B cell (primary cell): Measurements from ENCODE around the gene PRRT1. TPM values are rescaled to one million over a fixed set of nuclear protein-coding genes. Genes with fewer than 3 reads are reported as not detected.
A peak's percentile ranks its signal among the peaks of the same experiment; 100 is the strongest.

Experiments
- ATAC-seq: fragments of 200-7000 bp; cut with Tn5 transposase; one replicate; pipeline ENCODE4 v1.10.0; 2021; ENCODE audit warnings: low read depth, mild to moderate bottlenecking, moderate number of reproducible peaks, moderate library complexity
- CTCF ChIA-PET: fragments of 350-600 bp; sonication (Branson Sonifier 250); formaldehyde crosslinking; loops from one replicate; lab custom pipeline; 2021; ENCODE audit warnings: antibody characterized with exemption, inconsistent platforms; lab: Charles Lee
- POLR2A ChIA-PET: fragments of 350-600 bp; sonication (Branson Sonifier 250); formaldehyde crosslinking; loops from one replicate; lab custom pipeline; 2021; ENCODE audit warnings: antibody characterized with exemption; lab: Charles Lee
- DNase-seq: peaks from one replicate; pipeline ENCODE4 v3.0.0; 2013
- H2AFZ ChIP-seq: 2 replicates; pipeline ENCODE4 v1.6.1; 2012; ENCODE audit warnings: mild to moderate bottlenecking, low read depth, low read length; ENCODE audit not compliant: insufficient read depth, poor library complexity, severe bottlenecking
- H3K27ac ChIP-seq, 2 donors: 1 replicate in 1 of 2; 2 replicates in 1 of 2; pipeline ENCODE4 v1.5.1; 2012 to 2013; ENCODE audit warnings: low read length in 2 of 2, mild to moderate bottlenecking in 2 of 2, moderate library complexity in 1 of 2
- H3K27me3 ChIP-seq, 4 experiments: fragments of 200-600 bp in 1 of 4; sonication (generic) in 1 of 4; replicated peaks in 1 of 4; 1 replicate in 2 of 4; 2 replicates in 2 of 4; pipeline versions ENCODE4 v1.6.1 to v1.7.0; 2013 to 2016; ENCODE audit warnings: low read length in 3 of 4, mild to moderate bottlenecking in 2 of 4, mixed read lengths in 1 of 4, moderate library complexity in 1 of 4; ENCODE audit not compliant: insufficient read depth in 4 of 4, control insufficient read depth in 3 of 4; ENCODE audit errors: control extremely low read depth in 1 of 4
- H3K36me3 ChIP-seq, 2 experiments: replicated peaks in 1 of 2; 1 replicate in 1 of 2; 2 replicates in 1 of 2; pipeline versions ENCODE4 v1.6.1 to v1.7.1; 2013; ENCODE audit warnings: low read length in 1 of 2; ENCODE audit not compliant: insufficient read depth in 2 of 2, control insufficient read depth in 1 of 2; ENCODE audit errors: control extremely low read depth in 1 of 2, extremely low read depth in 1 of 2
- H3K4me1 ChIP-seq, 2 donors: fragments of 200-600 bp in 1 of 2; sonication (generic) in 1 of 2; 1 replicate in 1 of 2; 2 replicates in 1 of 2; pipeline versions ENCODE4 v1.5.1 to v1.6.1; 2013 to 2017; ENCODE audit warnings: low read length in 2 of 2; ENCODE audit not compliant: control insufficient read depth in 2 of 2, insufficient read depth in 2 of 2
- H3K4me2 ChIP-seq: replicated peaks from 2 replicates; pipeline ENCODE3; 2012; ENCODE audit warnings: mild to moderate bottlenecking, low read depth, low read length; ENCODE audit not compliant: poor library complexity, severe bottlenecking
- H3K4me3 ChIP-seq, 5 experiments: fragments of 200-600 bp in 1 of 5; sonication (generic) in 1 of 5; 1 replicate in 3 of 5; 2 replicates in 2 of 5; pipeline versions ENCODE4 v1.5.1 to v1.7.0; 2011 to 2016; ENCODE audit warnings: low read length in 4 of 5, mild to moderate bottlenecking in 4 of 5, low read depth in 2 of 5, control low read depth in 1 of 5, moderate library complexity in 1 of 5; ENCODE audit not compliant: insufficient read depth in 1 of 5; ENCODE audit errors: control extremely low read depth in 1 of 5, extremely low read depth in 1 of 5
- H3K79me2 ChIP-seq: fragments of 200-600 bp; sonication (generic); one replicate; pipeline ENCODE4 v1.6.0; 2016; ENCODE audit warnings: low read length; ENCODE audit not compliant: control insufficient read depth, insufficient read depth
- H3K9ac ChIP-seq: fragments of 200-600 bp; sonication (generic); 2 replicates; pipeline ENCODE4 v1.6.1; 2017; ENCODE audit warnings: mild to moderate bottlenecking, low read length, moderate library complexity
- H3K9me3 ChIP-seq, 3 donors: one replicate each; pipeline versions ENCODE4 v1.6.1 to v1.7.1; 2013; ENCODE audit warnings: low read length in 2 of 3; ENCODE audit not compliant: control insufficient read depth in 2 of 3, insufficient read depth in 1 of 3; ENCODE audit errors: control extremely low read depth in 1 of 3
- H4K20me1 ChIP-seq: 2 replicates; pipeline ENCODE4 v1.6.0; 2012; ENCODE audit warnings: mild to moderate bottlenecking, low read length; ENCODE audit not compliant: insufficient read depth, control insufficient read depth, poor library complexity, severe bottlenecking
- H3K27ac Mint-ChIP-seq: one replicate; pipeline ENCODE4 v1.8.0; 2021; ENCODE audit warnings: mixed read lengths
- H3K27me3 Mint-ChIP-seq: one replicate; pipeline ENCODE4 v1.8.0; 2021; ENCODE audit warnings: mixed read lengths
- H3K4me1 Mint-ChIP-seq: one replicate; pipeline ENCODE4 v1.8.0; 2021; ENCODE audit warnings: mixed read lengths
- H3K4me3 Mint-ChIP-seq: one replicate; pipeline ENCODE4 v1.8.0; 2021; ENCODE audit warnings: mixed read lengths
- H3K9me3 Mint-ChIP-seq: one replicate; pipeline ENCODE4 v1.8.0; 2022; ENCODE audit warnings: mixed read lengths; ENCODE audit not compliant: insufficient read depth
- EZH2 ChIP-seq: IDR thresholded peaks from 2 replicates; pipeline ENCODE4 v1.6.1; 2012; ENCODE audit warnings: borderline replicate concordance, low read depth, mild to moderate bottlenecking, moderate library complexity, low read length; ENCODE audit not compliant: insufficient read depth, poor library complexity, severe bottlenecking
- WGBS: methylation state at CpG from one replicate; pipeline ENCODE4 v1.1.5; 2013; ENCODE audit warnings: missing lambda C conversion rate; ENCODE audit not compliant: insufficient coverage; 5-methylcytosine and 5-hydroxymethylcytosine counted together
- intact Hi-C: fragments of 100-400 bp; cut with micrococcal nuclease; formaldehyde crosslinking; loops from one replicate; pipeline ENCODE4 v1.10.0; 2022
- polyA plus RNA-seq: library from polyadenylated mRNA; depleted of rRNA; stranded (reverse); fragments of >200 nt; gene quantifications from 2 replicates; pipeline ENCODE4 v1.2.3, GENCODE V29; 2012
- total RNA-seq, 2 donors: library from RNA; stranded (reverse); fragments of 120-200 nt in 1 of 2; gene quantifications; 1 replicate in 1 of 2; 2 replicates in 1 of 2; pipeline versions ENCODE4 v1.2.3 to v1.2.4, GENCODE V29; 2013 to 2022
- TF ChIP-seq, protein P1 (sequence below): fragments of 200-600 bp; IDR thresholded peaks from one replicate; pipeline ENCODE4 v1.8.0; 2022; ENCODE audit warnings: antibody characterized with exemption, mild to moderate bottlenecking

Gene PRRT1
- total and polyA plus RNA-seq, 2 donors (not counting 1 experiment from before 2014, with no cell fraction given), result not detected

DNA sequence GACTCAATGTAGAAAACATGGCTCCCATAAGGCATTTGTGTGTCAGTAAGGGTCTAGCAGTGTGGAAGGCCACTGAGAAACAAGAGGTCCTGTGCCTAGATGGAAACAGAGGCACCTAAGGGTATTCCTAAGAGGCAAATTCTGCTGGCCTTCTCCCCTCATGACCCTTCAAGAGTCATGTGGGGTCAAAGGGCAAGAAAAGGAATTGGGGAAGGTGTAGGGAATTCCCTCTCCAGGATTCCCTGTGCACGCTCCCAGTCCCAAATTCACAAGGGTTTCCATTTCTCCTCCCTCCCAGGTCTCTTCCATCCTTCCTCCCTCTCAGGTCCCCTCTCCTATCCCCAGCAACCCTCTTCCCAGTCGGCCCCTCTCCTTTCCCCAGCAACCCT, 23.6 kb upstream of the PRRT1 start:
- peaks cover 5 to 13% of the 10 kb centered on the region in 2 experiments for H3K36me3 ChIP-seq
- H4K20me1 ChIP-seq, result no peaks in the 10 kb centered on the region
- H3K9me3 ChIP-seq, result no peaks in the 10 kb centered on the region
- 42% methylated on average over 2 of the region's 2 CpGs for WGBS
- H3K4me1 ChIP-seq, result peaks cover 34 to 50% of the 10 kb centered on the region in 2 donors
- H2AFZ ChIP-seq, result peak overlapping the region; percentile 86
- no peaks in the 10 kb centered on the region for H3K9me3 Mint-ChIP-seq
- H3K9ac ChIP-seq, result peak overlapping the region; percentile 81
- peak overlapping the region; percentile 97 to 98 for H3K27ac ChIP-seq
- ChIA-PET POLR2A (no interaction called here), CTCF (no interaction called here)
- peak overlapping the region; percentile 54 for H3K27ac Mint-ChIP-seq
- peak overlapping the region; percentile 34 to 87 (median 82) for H3K4me3 ChIP-seq
- TF ChIP-seq EZH2, result no peak
- TF ChIP-seq, protein P1, sequence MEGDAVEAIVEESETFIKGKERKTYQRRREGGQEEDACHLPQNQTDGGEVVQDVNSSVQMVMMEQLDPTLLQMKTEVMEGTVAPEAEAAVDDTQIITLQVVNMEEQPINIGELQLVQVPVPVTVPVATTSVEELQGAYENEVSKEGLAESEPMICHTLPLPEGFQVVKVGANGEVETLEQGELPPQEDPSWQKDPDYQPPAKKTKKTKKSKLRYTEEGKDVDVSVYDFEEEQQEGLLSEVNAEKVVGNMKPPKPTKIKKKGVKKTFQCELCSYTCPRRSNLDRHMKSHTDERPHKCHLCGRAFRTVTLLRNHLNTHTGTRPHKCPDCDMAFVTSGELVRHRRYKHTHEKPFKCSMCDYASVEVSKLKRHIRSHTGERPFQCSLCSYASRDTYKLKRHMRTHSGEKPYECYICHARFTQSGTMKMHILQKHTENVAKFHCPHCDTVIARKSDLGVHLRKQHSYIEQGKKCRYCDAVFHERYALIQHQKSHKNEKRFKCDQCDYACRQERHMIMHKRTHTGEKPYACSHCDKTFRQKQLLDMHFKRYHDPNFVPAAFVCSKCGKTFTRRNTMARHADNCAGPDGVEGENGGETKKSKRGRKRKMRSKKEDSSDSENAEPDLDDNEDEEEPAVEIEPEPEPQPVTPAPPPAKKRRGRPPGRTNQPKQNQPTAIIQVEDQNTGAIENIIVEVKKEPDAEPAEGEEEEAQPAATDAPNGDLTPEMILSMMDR, result no peak
- peaks cover 25% of the 10 kb centered on the region for H3K79me2 ChIP-seq
- DNase-seq (no peak), ATAC-seq (no peak)
- H3K27me3 Mint-ChIP-seq, result no peaks in the 10 kb centered on the region
- peaks cover 63% of the 10 kb centered on the region for H3K4me1 Mint-ChIP-seq
- peak overlapping the region; percentile 93 for H3K4me2 ChIP-seq
- no peaks in the 10 kb centered on the region for H3K27me3 ChIP-seq
- H3K4me3 Mint-ChIP-seq, result peak overlapping the region; percentile 97
- intact Hi-C loops, result loop anchor here (5.0 kb wide), 6 partner anchors 218 to 1397 kb away; partner anchors contain the start of genes CSNK2B, HSD17B8, LY6G5B and NELFE

DNA sequence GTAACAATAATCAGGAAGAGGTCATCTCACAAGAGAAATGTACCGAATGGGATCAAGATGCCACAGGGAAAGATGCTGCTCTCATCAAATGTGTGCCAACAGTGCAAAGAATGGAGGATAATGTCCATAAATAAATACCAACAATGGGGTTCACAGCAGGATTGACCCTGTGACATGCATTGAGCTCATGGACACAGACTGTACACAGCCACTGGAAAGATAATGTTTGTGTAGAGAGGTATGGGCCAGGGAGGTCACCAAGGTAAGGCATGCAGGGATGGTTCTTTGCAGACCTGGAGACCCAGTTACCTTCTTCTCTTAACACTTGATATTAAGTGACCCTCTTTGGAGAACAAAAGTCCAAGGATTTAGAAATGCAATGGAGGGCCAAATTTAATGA, 22.7 kb upstream of the PRRT1 start:
- H2AFZ ChIP-seq, result no peak overlapping the region
- CTCF ChIA-PET, result no interaction called here
- H3K79me2 ChIP-seq, result peaks cover 22% of the 10 kb centered on the region
- POLR2A ChIA-PET, result no interaction called here
- Mint-ChIP-seq H3K27ac (peak overlapping the region; percentile 0), H3K27me3 (no peaks in the 10 kb centered on the region), H3K4me1 (peaks cover 56% of the 10 kb centered on the region), H3K9me3 (no peaks in the 10 kb centered on the region), H3K4me3 (peak overlapping the region; percentile 30)
- H3K4me2 ChIP-seq, result no peak overlapping the region
- TF ChIP-seq, protein P1, result no peak
- TF ChIP-seq EZH2, result no peak
- DNase-seq (no peak), ATAC-seq (no peak)
- H4K20me1 ChIP-seq, result no peaks in the 10 kb centered on the region
- H3K36me3 ChIP-seq, result peaks cover 7 to 17% of the 10 kb centered on the region in 2 experiments
- H3K27ac ChIP-seq, result no peak overlapping the region
- H3K9me3 ChIP-seq, result no peaks in the 10 kb centered on the region
- no peaks in the 10 kb centered on the region for H3K27me3 ChIP-seq
- no peak overlapping the region for H3K9ac ChIP-seq
- peaks cover 32 to 48% of the 10 kb centered on the region in 2 donors for H3K4me1 ChIP-seq
- intact Hi-C loops, result no loop called here
- no CpG with 5 or more reads among the region's 1 CpG for WGBS
- no peak overlapping the region for H3K4me3 ChIP-seq
